Stomach smooth muscle (tissue), 2 donors: ENCODE results near the gene SEMA6D.

Source experiments
- H3K27ac ChIP-seq: one replicate; pipeline ENCODE4 v1.7.0; 2013; ENCODE audit warnings: mild to moderate bottlenecking, low read length, inconsistent platforms
- H3K27me3 ChIP-seq, 2 donors: one replicate each; pipeline ENCODE4 v1.7.0; 2013; ENCODE audit warnings: low read length in 2 of 2; ENCODE audit not compliant: insufficient read depth in 2 of 2, control insufficient read depth in 1 of 2
- H3K36me3 ChIP-seq, 2 donors: one replicate each; pipeline ENCODE4 v1.7.0; 2013; ENCODE audit warnings: low read length in 2 of 2; ENCODE audit not compliant: control insufficient read depth in 2 of 2, insufficient read depth in 2 of 2
- H3K4me1 ChIP-seq: one replicate; pipeline ENCODE4 v1.7.0; 2013; ENCODE audit warnings: low read length; ENCODE audit not compliant: control insufficient read depth, insufficient read depth
- H3K4me3 ChIP-seq, 2 donors: one replicate each; pipeline ENCODE4 v1.7.0; 2013; ENCODE audit warnings: low read length in 2 of 2
- H3K9ac ChIP-seq, 2 donors: one replicate each; pipeline ENCODE4 v1.7.0; 2013; ENCODE audit warnings: low read length in 2 of 2, mild to moderate bottlenecking in 1 of 2
- H3K9me3 ChIP-seq, 2 donors: one replicate each; pipeline ENCODE4 v1.7.0; 2013; ENCODE audit warnings: low read length in 2 of 2; ENCODE audit not compliant: control insufficient read depth in 2 of 2
- donor health status: healthy.
- donor health status: Pancreatic carcinoma.

The SEMA6D gene

DNA sequence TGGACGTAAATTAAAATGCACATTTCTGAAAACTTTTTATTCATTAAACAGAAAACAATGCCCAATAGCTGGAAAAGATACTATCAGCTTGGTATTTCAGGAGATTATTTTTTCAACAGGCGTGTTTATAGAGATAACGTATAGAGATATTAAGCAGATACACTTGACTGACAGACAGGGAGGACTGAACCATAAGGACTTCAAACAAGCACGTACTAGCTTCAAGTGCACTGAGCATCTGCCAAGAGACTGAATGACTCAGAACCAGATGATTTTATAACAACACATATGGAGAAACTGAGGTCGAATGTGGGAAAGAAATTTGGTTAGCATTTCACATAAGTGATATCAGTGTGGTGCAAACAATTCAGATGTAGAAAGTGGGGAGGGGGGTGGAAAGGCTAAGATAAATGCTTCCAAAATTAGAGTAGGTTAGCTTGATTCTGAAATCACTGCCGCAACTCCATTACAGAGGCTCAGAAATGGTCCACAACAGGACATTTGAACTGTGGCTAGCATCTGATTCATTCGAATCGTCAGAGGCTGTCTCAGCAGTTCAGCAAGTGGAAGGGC lies 103.5 kb downstream of the SEMA6D start:
- Histone ChIP-seq H3K36me3 (no peaks in the 10 kb centered on the region), H3K4me1 (peaks cover 13% of the 10 kb centered on the region), H3K9me3 (no peaks in the 10 kb centered on the region), H3K27me3 (no peaks in the 10 kb centered on the region), H3K27ac (no peak overlapping the region), H3K9ac (no peak overlapping the region), H3K4me3 (no peak overlapping the region)

DNA sequence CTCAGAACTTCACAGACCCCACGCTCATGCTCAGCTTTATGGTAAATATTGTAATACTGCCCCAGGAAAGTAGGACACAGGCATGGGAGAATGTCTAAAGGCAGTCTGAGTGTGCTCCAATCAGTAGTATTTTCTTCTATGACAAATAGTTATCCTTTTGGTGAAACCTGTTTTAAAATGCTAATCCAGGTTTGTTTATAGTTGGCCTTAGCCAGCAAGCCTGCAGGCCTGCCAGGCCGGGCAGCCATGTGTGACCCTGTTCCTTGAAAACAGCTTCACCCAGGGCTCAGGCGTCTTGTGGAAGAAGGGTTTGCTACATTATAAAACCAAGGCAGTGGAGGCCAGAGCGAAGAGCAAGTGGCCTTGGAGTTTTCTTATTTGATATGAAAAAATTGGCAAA lies 104.7 kb downstream of the SEMA6D start:
- Histone ChIP-seq H3K9me3 (no peaks in the 10 kb centered on the region), H3K36me3 (no peaks in the 10 kb centered on the region), H3K4me3 (no peak overlapping the region), H3K4me1 (peaks cover 13% of the 10 kb centered on the region), H3K9ac (no peak overlapping the region), H3K27ac (no peak overlapping the region), H3K27me3 (no peaks in the 10 kb centered on the region)
